SK-N-SH (cell line): ENCODE measurements around the gene PDE9A. TPM values are rescaled to one million over a fixed set of nuclear protein-coding genes. Genes with fewer than 3 reads are reported as not detected.

ENCODE experiments used
- CTCF ChIA-PET: fragments of 300-600, 350-600 bp; formaldehyde crosslinking; extraction: SDS; loops from one replicate; lab custom pipeline; 2021; lab: Yijun Ruan, JAX
- POLR2A ChIA-PET: fragments of 350-600 bp; sonication (Branson Sonifier 250); formaldehyde crosslinking; extraction: SDS; loops from one replicate; lab custom pipeline; 2020; ENCODE audit warnings: antibody characterized with exemption, inconsistent platforms; lab: Yijun Ruan, JAX
- DNase-seq: peaks from one replicate; pipeline ENCODE4 v3.0.0; 2012
- H2AFZ ChIP-seq: fragments of 200-600 bp; sonication (generic); 2 replicates; pipeline ENCODE4 v1.8.1; 2016; ENCODE audit warnings: antibody characterized with exemption, mild to moderate bottlenecking, low read depth
- H3F3A ChIP-seq: fragments of 200-600 bp; sonication (generic); replicated peaks from 2 replicates; pipeline ENCODE3; 2016; ENCODE audit warnings: antibody characterized with exemption, mild to moderate bottlenecking; ENCODE audit not compliant: insufficient read depth
- H3K27ac ChIP-seq, 2 experiments: fragments of 200-500 bp in 1 of 2; fragments of 200-600 bp in 1 of 2; sonication (Bioruptor generic) in 1 of 2; sonication (generic), shearing (Covaris generic) in 1 of 2; 2 replicates each; pipeline versions ENCODE4 v1.5.1 to v1.6.1; 2014 to 2016; ENCODE audit warnings: low read depth in 2 of 2, inconsistent platforms in 1 of 2, low read length in 1 of 2, mild to moderate bottlenecking in 1 of 2, mixed read lengths in 1 of 2
- H3K27me3 ChIP-seq: fragments of 200-600 bp; sonication (generic), shearing (Covaris generic); 2 replicates; pipeline ENCODE4 v1.6.1; 2016; ENCODE audit warnings: mixed run types; ENCODE audit not compliant: insufficient read depth
- H3K36me3 ChIP-seq, 2 experiments: fragments of 200-500 bp in 1 of 2; fragments of 200-600 bp in 1 of 2; sonication (Bioruptor generic) in 1 of 2; sonication (generic) in 1 of 2; replicated peaks in 1 of 2; 2 replicates each; pipeline versions ENCODE3 to v1.5.1; 2014 to 2016; ENCODE audit warnings: low read length in 1 of 2, mild to moderate bottlenecking in 1 of 2; ENCODE audit not compliant: insufficient read depth in 2 of 2, control insufficient read depth in 1 of 2
- H3K4me1 ChIP-seq, 2 experiments: fragments of 200-500 bp in 1 of 2; fragments of 200-600 bp in 1 of 2; sonication (Bioruptor generic) in 1 of 2; sonication (generic), shearing (Covaris generic) in 1 of 2; 2 replicates each; pipeline versions ENCODE4 v1.5.1 to v1.6.1; 2014 to 2016; ENCODE audit warnings: low read depth in 1 of 2, low read length in 1 of 2, mixed run types in 1 of 2; ENCODE audit not compliant: insufficient read depth in 2 of 2, control insufficient read depth in 1 of 2
- H3K4me2 ChIP-seq: fragments of 200-600 bp; sonication (generic), shearing (Covaris generic); 2 replicates; pipeline ENCODE4 v1.6.1; 2017; ENCODE audit warnings: mixed run types
- H3K4me3 ChIP-seq, 2 experiments: fragments of 200-500 bp in 1 of 2; fragments of 200-600 bp in 1 of 2; sonication (Bioruptor generic) in 1 of 2; sonication (generic), shearing (Covaris generic) in 1 of 2; 2 replicates each; pipeline versions ENCODE4 v1.5.1 to v1.8.1; 2014 to 2016; ENCODE audit warnings: low read depth in 2 of 2, inconsistent platforms in 1 of 2, low read length in 1 of 2, mild to moderate bottlenecking in 1 of 2, mixed read lengths in 1 of 2, moderate library complexity in 1 of 2
- H3K79me2 ChIP-seq: fragments of 200-600 bp; sonication (generic); 2 replicates; pipeline ENCODE4 v1.8.1; 2017; ENCODE audit warnings: mild to moderate bottlenecking; ENCODE audit not compliant: insufficient read depth
- H3K9ac ChIP-seq: fragments of 200-600 bp; sonication (generic); 2 replicates; pipeline ENCODE4 v1.6.1; 2017; ENCODE audit warnings: mixed run types
- H3K9me2 ChIP-seq: fragments of 200-600 bp; sonication (generic); 2 replicates; pipeline ENCODE4 v1.6.1; 2017; ENCODE audit warnings: mixed run types
- H3K9me3 ChIP-seq: fragments of 200-600 bp; sonication (generic); 2 replicates; pipeline ENCODE4 v1.6.1; 2017; ENCODE audit warnings: mixed run types, mild to moderate bottlenecking, moderate library complexity
- H4K20me1 ChIP-seq: fragments of 200-600 bp; sonication (generic); 2 replicates; pipeline ENCODE4 v1.6.1; 2017; ENCODE audit warnings: mild to moderate bottlenecking, mixed run types; ENCODE audit not compliant: insufficient read depth
- CHD2 ChIP-seq: fragments of 150-350 bp; IDR thresholded peaks from 2 replicates; pipeline ENCODE4 v1.6.1; 2018; ENCODE audit warnings: low read length; ENCODE audit not compliant: partially characterized antibody
- EP300 ChIP-seq, 2 experiments: IDR thresholded peaks; 2 replicates each; pipeline versions ENCODE4 v1.4.0 to v1.6.1; 2012; ENCODE audit warnings: borderline replicate concordance in 1 of 2, low read depth in 1 of 2, low read length in 1 of 2
- FOXJ3 ChIP-seq: sonication (generic); formaldehyde crosslinking; IDR thresholded peaks from 2 replicates; pipeline ENCODE4 v1.5.1; 2020; ENCODE audit warnings: mild to moderate bottlenecking, missing genetic modification reagents
- FOXM1 ChIP-seq: IDR thresholded peaks from 2 replicates; pipeline ENCODE4 v1.4.0; 2012; ENCODE audit warnings: low read depth, mild to moderate bottlenecking
- JUND ChIP-seq: IDR thresholded peaks from 2 replicates; pipeline ENCODE4 v1.4.0; 2012
- MXI1 ChIP-seq: IDR thresholded peaks from 2 replicates; pipeline ENCODE4 v1.6.1; 2012; ENCODE audit warnings: mild to moderate bottlenecking, low read depth, low read length, improper control_type of control experiment
- POLR2AphosphoS5 ChIP-seq: IDR thresholded peaks from 2 replicates; pipeline ENCODE4 v1.6.1; 2012; ENCODE audit warnings: low read depth, low read length
- RAD21 ChIP-seq: IDR thresholded peaks from 2 replicates; pipeline ENCODE4 v1.6.1; 2012; ENCODE audit warnings: mild to moderate bottlenecking, low read length
- RCOR1 ChIP-seq: fragments of 150-350 bp; IDR thresholded peaks from 2 replicates; pipeline ENCODE4 v1.6.1; 2017; ENCODE audit warnings: antibody characterized with exemption, low read length
- RXRA ChIP-seq: IDR thresholded peaks from 2 replicates; pipeline ENCODE4 v1.4.0; 2012; ENCODE audit warnings: low read depth, mild to moderate bottlenecking, borderline replicate concordance
- SIN3A ChIP-seq: IDR thresholded peaks from 2 replicates; pipeline ENCODE4 v1.6.1; 2012; ENCODE audit warnings: low read depth, mild to moderate bottlenecking, low read length, moderate library complexity, borderline replicate concordance
- SMC3 ChIP-seq: IDR thresholded peaks from 2 replicates; pipeline ENCODE4 v1.6.1; 2012; ENCODE audit warnings: low read depth, low read length, improper control_type of control experiment
- TAF1 ChIP-seq: IDR thresholded peaks from 2 replicates; pipeline ENCODE4 v1.6.1; 2012; ENCODE audit warnings: low read depth, mild to moderate bottlenecking, low read length, moderate library complexity, borderline replicate concordance
- TCF12 ChIP-seq: IDR thresholded peaks from 2 replicates; pipeline ENCODE4 v1.4.0; 2012
- WGBS: methylation state at CpG from one replicate; pipeline ENCODE4 v1.1.6; 2017; ENCODE audit warnings: low lambda C conversion rate; 5-methylcytosine and 5-hydroxymethylcytosine counted together
- polyA plus RNA-seq, 3 experiments: library from polyadenylated mRNA; depleted of rRNA; stranded (reverse); fragments of >200 nt; gene quantifications; 2 replicates each; pipeline ENCODE4 v1.2.3, GENCODE V29; 2012
- TF ChIP-seq, protein P1 (sequence below): fragments of 150-350 bp; IDR thresholded peaks from 2 replicates; pipeline ENCODE4 v1.6.1; 2016; ENCODE audit warnings: mild to moderate bottlenecking, low read depth, low read length
- TF ChIP-seq, protein P2 (sequence below): IDR thresholded peaks from 2 replicates; pipeline ENCODE4; 2012
- TF ChIP-seq, protein P3 (sequence below): fragments of 150-350 bp; IDR thresholded peaks from 2 replicates; pipeline ENCODE4 v1.6.1; 2017; ENCODE audit warnings: antibody characterized with exemption, low read length, low read depth, borderline replicate concordance

Gene PDE9A
- polyA plus RNA-seq, 1 of the 3 experiments (the other 2 are of a cell fraction) = 0.28 TPM

DNA sequence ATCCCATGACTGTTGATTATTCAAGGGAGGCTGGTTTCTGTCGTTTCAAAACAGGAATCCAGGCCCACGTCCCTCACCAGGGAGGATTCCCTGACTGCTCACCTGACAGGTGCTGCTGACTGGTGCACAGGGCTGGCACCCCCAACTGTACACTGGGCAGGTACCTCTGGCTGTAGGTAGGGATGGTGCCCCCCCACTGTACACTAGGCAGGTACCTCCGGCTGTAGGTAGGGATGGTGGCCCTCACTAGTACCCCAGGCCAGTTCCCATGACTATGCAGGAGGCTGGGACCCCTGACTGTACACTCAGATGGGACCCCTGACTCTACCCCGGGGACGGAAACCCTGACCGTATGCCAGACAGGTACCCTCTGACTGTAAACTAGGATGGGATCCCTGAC, 33.6 kb upstream of the PDE9A start:
- Histone ChIP-seq H3F3A (no peaks in the 10 kb centered on the region), H3K4me2 (no peak overlapping the region), H4K20me1 (no peaks in the 10 kb centered on the region), H3K9me3 (no peaks in the 10 kb centered on the region), H3K27ac (no peak overlapping the region), H3K4me3 (no peak overlapping the region), H3K9me2 (no peaks in the 10 kb centered on the region), H2AFZ (no peak overlapping the region), H3K79me2 (no peaks in the 10 kb centered on the region), H3K4me1 (peaks cover 0 to 3% of the 10 kb centered on the region in 2 experiments; a peak in 1 of 4 replicates), H3K36me3 (no peaks in the 10 kb centered on the region), H3K9ac (no peak overlapping the region), H3K27me3 (no peaks in the 10 kb centered on the region)
- 30% methylated on average over 2 of the region's 6 CpGs for WGBS
- ChIA-PET CTCF (interaction anchor here (1.2 kb wide), 1 partner anchor 27 kb away, joined by 3 read pairs; no protein-coding TSS in a partner anchor), POLR2A (no interaction called here)
- no peak for DNase-seq
- TF ChIP-seq, protein P1, sequence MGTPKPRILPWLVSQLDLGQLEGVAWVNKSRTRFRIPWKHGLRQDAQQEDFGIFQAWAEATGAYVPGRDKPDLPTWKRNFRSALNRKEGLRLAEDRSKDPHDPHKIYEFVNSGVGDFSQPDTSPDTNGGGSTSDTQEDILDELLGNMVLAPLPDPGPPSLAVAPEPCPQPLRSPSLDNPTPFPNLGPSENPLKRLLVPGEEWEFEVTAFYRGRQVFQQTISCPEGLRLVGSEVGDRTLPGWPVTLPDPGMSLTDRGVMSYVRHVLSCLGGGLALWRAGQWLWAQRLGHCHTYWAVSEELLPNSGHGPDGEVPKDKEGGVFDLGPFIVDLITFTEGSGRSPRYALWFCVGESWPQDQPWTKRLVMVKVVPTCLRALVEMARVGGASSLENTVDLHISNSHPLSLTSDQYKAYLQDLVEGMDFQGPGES = no peak
- TF ChIP-seq, protein P2, sequence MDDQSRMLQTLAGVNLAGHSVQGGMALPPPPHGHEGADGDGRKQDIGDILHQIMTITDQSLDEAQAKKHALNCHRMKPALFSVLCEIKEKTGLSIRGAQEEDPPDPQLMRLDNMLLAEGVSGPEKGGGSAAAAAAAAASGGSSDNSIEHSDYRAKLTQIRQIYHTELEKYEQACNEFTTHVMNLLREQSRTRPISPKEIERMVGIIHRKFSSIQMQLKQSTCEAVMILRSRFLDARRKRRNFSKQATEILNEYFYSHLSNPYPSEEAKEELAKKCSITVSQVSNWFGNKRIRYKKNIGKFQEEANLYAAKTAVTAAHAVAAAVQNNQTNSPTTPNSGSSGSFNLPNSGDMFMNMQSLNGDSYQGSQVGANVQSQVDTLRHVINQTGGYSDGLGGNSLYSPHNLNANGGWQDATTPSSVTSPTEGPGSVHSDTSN = no peak
- TF ChIP-seq RCOR1 (no peak), TCF12 (no peak), JUND (no peak), FOXJ3 (CRISPR knock-in tag) (no peak), SMC3 (no peak), SIN3A (no peak), POLR2AphosphoS5 (no peak), RAD21 (no peak), EP300 (IDR thresholded peaks at IDR 0.05; ENCODE audit: borderline replicate concordance in 1 of 2, low read depth in 1 of 2, low read length in 1 of 2) (no peak), CHD2 (no peak), TAF1 (no peak), RXRA (no peak), MXI1 (no peak), FOXM1 (no peak)
- TF ChIP-seq, protein P3, sequence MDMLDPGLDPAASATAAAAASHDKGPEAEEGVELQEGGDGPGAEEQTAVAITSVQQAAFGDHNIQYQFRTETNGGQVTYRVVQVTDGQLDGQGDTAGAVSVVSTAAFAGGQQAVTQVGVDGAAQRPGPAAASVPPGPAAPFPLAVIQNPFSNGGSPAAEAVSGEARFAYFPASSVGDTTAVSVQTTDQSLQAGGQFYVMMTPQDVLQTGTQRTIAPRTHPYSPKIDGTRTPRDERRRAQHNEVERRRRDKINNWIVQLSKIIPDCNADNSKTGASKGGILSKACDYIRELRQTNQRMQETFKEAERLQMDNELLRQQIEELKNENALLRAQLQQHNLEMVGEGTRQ = no peak
